ENCODE results near the gene TMED6.

GRCh38 chr16:69367980-69368379 is 16.4 kb upstream of the TMED6 start:
- TF ChIP-seq CTCF (conservative IDR thresholded peaks at IDR 0.05) (no peak), EZH2 (IDR thresholded peaks at IDR 0.05; ENCODE audit: low read depth) (no peak)

All from PC-9 (cell line).